Liver (tissue), 9 donors: ENCODE measurements around the gene CBLL1. TPM values are rescaled to one million over a fixed set of nuclear protein-coding genes. Genes with fewer than 3 reads are reported as not detected.

ENCODE experiments used
- DNase-seq: peaks from one replicate; pipeline ENCODE4 v3.0.0-alpha.2; 2017; ENCODE audit warnings: low spot score
- H3K27ac ChIP-seq, 2 donors: one replicate each; pipeline ENCODE4 v1.7.0; 2013; ENCODE audit warnings: inconsistent platforms in 2 of 2, low read length in 2 of 2, control low read depth in 1 of 2, low read depth in 1 of 2, mild to moderate bottlenecking in 1 of 2
- H3K27me3 ChIP-seq, 4 donors: one replicate each; pipeline versions ENCODE4 v1.6.1 to v1.7.0; 2013; ENCODE audit warnings: low read length in 3 of 4, inconsistent platforms in 1 of 4, mild to moderate bottlenecking in 1 of 4, moderate library complexity in 1 of 4; ENCODE audit not compliant: control insufficient read depth in 4 of 4, insufficient read depth in 4 of 4
- H3K36me3 ChIP-seq, 4 donors: one replicate each; pipeline versions ENCODE4 v1.6.1 to v1.7.0; 2013; ENCODE audit warnings: low read length in 3 of 4, mild to moderate bottlenecking in 3 of 4, low read depth in 1 of 4, moderate library complexity in 1 of 4; ENCODE audit not compliant: control insufficient read depth in 4 of 4, insufficient read depth in 3 of 4
- H3K4me1 ChIP-seq, 4 donors: one replicate each; pipeline versions ENCODE4 v1.6.1 to v1.7.0; 2013; ENCODE audit warnings: low read length in 3 of 4, mild to moderate bottlenecking in 3 of 4, moderate library complexity in 1 of 4; ENCODE audit not compliant: control insufficient read depth in 4 of 4, insufficient read depth in 4 of 4
- H3K4me3 ChIP-seq, 3 donors: one replicate each; pipeline versions ENCODE4 v1.6.1 to v1.7.0; 2013; ENCODE audit warnings: low read length in 3 of 3, control low read depth in 1 of 3, low read depth in 1 of 3, mild to moderate bottlenecking in 1 of 3
- H3K9ac ChIP-seq, 2 donors: one replicate each; pipeline ENCODE4 v1.7.0; 2013; ENCODE audit warnings: low read length in 2 of 2, mild to moderate bottlenecking in 2 of 2, moderate library complexity in 2 of 2, control low read depth in 1 of 2, low read depth in 1 of 2
- H3K9me3 ChIP-seq, 4 donors: one replicate each; pipeline versions ENCODE4 v1.6.1 to v1.7.0; 2013; ENCODE audit warnings: low read length in 3 of 4; ENCODE audit not compliant: control insufficient read depth in 4 of 4
- EGR1 ChIP-seq, 2 donors: IDR thresholded peaks; 2 replicates each; pipeline ENCODE4 v1.6.1; 2016 to 2018; ENCODE audit warnings: antibody characterized with exemption in 2 of 2, low read depth in 2 of 2
- FOXA1 ChIP-seq: IDR thresholded peaks from 2 replicates; pipeline ENCODE4 v1.6.1; 2016; ENCODE audit warnings: antibody characterized with exemption
- HNF4A ChIP-seq, 2 donors: conservative IDR thresholded peaks; 2 replicates each; pipeline ENCODE4 v1.6.1; 2016; ENCODE audit warnings: antibody characterized with exemption in 2 of 2, mild to moderate bottlenecking in 2 of 2
- HNF4G ChIP-seq: IDR thresholded peaks from 2 replicates; pipeline ENCODE4 v1.6.1; 2016; ENCODE audit warnings: antibody characterized with exemption
- NR2F2 ChIP-seq: IDR thresholded peaks from 2 replicates; pipeline ENCODE4 v1.6.1; 2016; ENCODE audit warnings: antibody characterized with exemption
- RAD21 ChIP-seq, 2 donors: IDR thresholded peaks; 2 replicates each; pipeline ENCODE4 v1.6.1; 2016; ENCODE audit warnings: antibody characterized with exemption in 2 of 2, mild to moderate bottlenecking in 2 of 2
- RXRA ChIP-seq, 2 donors: IDR thresholded peaks; 2 replicates each; pipeline ENCODE4 v1.6.1; 2017 to 2018; ENCODE audit warnings: antibody characterized with exemption in 2 of 2, mild to moderate bottlenecking in 1 of 2
- WGBS: extraction: QIAGEN DNeasy Blood & Tissue Kit; methylation state at CpG from one replicate; pipeline ENCODE4 v1.1.7; 2013; 5-methylcytosine and 5-hydroxymethylcytosine counted together
- polyA plus RNA-seq, 2 donors: library from polyadenylated mRNA; stranded (reverse) in 1 of 2; unstranded in 1 of 2; fragments of 200-250 nt in 1 of 2; fragments of >200 nt in 1 of 2; fragmentation: Nextera tagmentation in 1 of 2; extraction: Ambion mirVana in 1 of 2; gene quantifications; one replicate each; pipeline versions ENCODE4 v1.2.1 to v1.2.3, GENCODE V29; 2013 to 2015
- total RNA-seq, 2 donors: library from RNA; depleted of rRNA; stranded (reverse); fragments of >200 nt; gene quantifications; one replicate each; pipeline ENCODE4 v1.2.3, GENCODE V29; 2014
- TF ChIP-seq, protein P1 (sequence below): IDR thresholded peaks from 2 replicates; pipeline ENCODE4 v1.6.1; 2016; ENCODE audit warnings: antibody characterized with exemption, mild to moderate bottlenecking
- TF ChIP-seq, protein P2 (sequence below): fragments of 150-350 bp; IDR thresholded peaks from 2 replicates; pipeline ENCODE4 v1.5.1; 2017; ENCODE audit warnings: improper control_type of control experiment, low read depth, low read length; ENCODE audit not compliant: missing input control
- TF ChIP-seq, protein P3 (sequence below): IDR thresholded peaks from 2 replicates; pipeline ENCODE4 v1.6.1; 2016; ENCODE audit warnings: antibody characterized with exemption
- TF ChIP-seq, protein P4 (sequence below): IDR thresholded peaks from 2 replicates; pipeline ENCODE4 v1.6.1; 2016; ENCODE audit warnings: antibody characterized with exemption
- donor health status: healthy.
- donor health status: healthy.
- donor health status: healthy.
- donor health status: healthy.
- donor health status: healthy.

CBLL1 gene
- total and polyA plus RNA-seq, 4 donors: 5.2 to 17.0 (median 10.0) TPM

DNA sequence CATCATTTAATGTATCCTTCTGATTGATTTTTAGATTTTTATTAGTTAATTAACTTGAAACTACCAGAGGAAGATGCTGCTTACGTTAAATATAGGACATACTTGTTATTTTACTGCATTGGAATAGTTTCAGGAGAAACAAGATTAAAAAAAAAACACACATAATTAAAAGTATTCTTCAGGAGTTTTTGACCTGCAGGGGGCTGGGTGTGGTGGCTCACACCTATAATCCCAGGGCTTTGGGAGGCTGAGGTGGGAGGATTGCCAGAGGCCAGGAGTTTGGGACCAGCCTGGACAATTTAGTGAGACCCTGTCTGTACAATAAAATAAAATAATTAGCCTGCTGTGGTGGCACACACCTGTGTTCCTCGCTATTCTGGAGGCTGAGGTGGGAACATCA lies 10.7 kb downstream of the CBLL1 start:
- no peak overlapping the region for H3K9ac ChIP-seq
- TF ChIP-seq RAD21 (IDR thresholded peaks at IDR 0.05) (peak in 1 of 2 donors; percentile 51), HNF4G (no peak)
- no peaks in the 10 kb centered on the region for H3K9me3 ChIP-seq
- no peak for DNase-seq
- 98% methylated on average over 2 of the region's 2 CpGs for WGBS
- H3K4me3 ChIP-seq: no peak overlapping the region
- no peaks in the 10 kb centered on the region for H3K4me1 ChIP-seq
- H3K27ac ChIP-seq: no peak overlapping the region
- H3K27me3 ChIP-seq: no peaks in the 10 kb centered on the region
- H3K36me3 ChIP-seq: peaks cover 13 to 66% (median 55%) of the 10 kb centered on the region in 4 donors

DNA sequence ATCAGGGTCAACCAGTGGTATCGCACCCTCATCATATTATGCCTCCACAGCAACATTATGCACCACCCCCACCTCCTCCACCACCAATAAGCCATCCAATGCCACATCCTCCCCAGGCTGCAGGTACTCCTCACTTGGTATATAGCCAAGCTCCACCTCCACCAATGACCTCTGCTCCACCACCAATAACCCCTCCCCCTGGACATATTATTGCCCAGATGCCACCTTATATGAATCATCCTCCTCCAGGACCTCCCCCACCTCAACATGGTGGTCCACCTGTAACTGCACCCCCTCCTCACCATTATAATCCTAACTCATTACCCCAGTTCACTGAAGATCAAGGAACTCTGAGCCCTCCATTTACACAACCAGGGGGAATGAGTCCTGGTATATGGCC lies 14.7 kb downstream of the CBLL1 start:
- Histone ChIP-seq H3K27me3 (no peaks in the 10 kb centered on the region), H3K9me3 (no peaks in the 10 kb centered on the region), H3K4me3 (no peak overlapping the region), H3K4me1 (no peaks in the 10 kb centered on the region), H3K9ac (no peak overlapping the region), H3K36me3 (peaks cover 9 to 55% (median 40%) of the 10 kb centered on the region in 4 donors), H3K27ac (no peak overlapping the region)
- WGBS: 97% methylated on average over 1 of the region's 1 CpG
- no peak for DNase-seq
- TF ChIP-seq, protein P1, sequence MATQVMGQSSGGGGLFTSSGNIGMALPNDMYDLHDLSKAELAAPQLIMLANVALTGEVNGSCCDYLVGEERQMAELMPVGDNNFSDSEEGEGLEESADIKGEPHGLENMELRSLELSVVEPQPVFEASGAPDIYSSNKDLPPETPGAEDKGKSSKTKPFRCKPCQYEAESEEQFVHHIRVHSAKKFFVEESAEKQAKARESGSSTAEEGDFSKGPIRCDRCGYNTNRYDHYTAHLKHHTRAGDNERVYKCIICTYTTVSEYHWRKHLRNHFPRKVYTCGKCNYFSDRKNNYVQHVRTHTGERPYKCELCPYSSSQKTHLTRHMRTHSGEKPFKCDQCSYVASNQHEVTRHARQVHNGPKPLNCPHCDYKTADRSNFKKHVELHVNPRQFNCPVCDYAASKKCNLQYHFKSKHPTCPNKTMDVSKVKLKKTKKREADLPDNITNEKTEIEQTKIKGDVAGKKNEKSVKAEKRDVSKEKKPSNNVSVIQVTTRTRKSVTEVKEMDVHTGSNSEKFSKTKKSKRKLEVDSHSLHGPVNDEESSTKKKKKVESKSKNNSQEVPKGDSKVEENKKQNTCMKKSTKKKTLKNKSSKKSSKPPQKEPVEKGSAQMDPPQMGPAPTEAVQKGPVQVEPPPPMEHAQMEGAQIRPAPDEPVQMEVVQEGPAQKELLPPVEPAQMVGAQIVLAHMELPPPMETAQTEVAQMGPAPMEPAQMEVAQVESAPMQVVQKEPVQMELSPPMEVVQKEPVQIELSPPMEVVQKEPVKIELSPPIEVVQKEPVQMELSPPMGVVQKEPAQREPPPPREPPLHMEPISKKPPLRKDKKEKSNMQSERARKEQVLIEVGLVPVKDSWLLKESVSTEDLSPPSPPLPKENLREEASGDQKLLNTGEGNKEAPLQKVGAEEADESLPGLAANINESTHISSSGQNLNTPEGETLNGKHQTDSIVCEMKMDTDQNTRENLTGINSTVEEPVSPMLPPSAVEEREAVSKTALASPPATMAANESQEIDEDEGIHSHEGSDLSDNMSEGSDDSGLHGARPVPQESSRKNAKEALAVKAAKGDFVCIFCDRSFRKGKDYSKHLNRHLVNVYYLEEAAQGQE: no peak
- TF ChIP-seq, protein P2, sequence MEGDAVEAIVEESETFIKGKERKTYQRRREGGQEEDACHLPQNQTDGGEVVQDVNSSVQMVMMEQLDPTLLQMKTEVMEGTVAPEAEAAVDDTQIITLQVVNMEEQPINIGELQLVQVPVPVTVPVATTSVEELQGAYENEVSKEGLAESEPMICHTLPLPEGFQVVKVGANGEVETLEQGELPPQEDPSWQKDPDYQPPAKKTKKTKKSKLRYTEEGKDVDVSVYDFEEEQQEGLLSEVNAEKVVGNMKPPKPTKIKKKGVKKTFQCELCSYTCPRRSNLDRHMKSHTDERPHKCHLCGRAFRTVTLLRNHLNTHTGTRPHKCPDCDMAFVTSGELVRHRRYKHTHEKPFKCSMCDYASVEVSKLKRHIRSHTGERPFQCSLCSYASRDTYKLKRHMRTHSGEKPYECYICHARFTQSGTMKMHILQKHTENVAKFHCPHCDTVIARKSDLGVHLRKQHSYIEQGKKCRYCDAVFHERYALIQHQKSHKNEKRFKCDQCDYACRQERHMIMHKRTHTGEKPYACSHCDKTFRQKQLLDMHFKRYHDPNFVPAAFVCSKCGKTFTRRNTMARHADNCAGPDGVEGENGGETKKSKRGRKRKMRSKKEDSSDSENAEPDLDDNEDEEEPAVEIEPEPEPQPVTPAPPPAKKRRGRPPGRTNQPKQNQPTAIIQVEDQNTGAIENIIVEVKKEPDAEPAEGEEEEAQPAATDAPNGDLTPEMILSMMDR: no peak
- TF ChIP-seq RXRA (IDR thresholded peaks at IDR 0.05): no peak
- TF ChIP-seq, protein P3, sequence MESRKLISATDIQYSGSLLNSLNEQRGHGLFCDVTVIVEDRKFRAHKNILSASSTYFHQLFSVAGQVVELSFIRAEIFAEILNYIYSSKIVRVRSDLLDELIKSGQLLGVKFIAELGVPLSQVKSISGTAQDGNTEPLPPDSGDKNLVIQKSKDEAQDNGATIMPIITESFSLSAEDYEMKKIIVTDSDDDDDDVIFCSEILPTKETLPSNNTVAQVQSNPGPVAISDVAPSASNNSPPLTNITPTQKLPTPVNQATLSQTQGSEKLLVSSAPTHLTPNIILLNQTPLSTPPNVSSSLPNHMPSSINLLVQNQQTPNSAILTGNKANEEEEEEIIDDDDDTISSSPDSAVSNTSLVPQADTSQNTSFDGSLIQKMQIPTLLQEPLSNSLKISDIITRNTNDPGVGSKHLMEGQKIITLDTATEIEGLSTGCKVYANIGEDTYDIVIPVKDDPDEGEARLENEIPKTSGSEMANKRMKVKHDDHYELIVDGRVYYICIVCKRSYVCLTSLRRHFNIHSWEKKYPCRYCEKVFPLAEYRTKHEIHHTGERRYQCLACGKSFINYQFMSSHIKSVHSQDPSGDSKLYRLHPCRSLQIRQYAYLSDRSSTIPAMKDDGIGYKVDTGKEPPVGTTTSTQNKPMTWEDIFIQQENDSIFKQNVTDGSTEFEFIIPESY: no peak
- TF ChIP-seq, protein P4, sequence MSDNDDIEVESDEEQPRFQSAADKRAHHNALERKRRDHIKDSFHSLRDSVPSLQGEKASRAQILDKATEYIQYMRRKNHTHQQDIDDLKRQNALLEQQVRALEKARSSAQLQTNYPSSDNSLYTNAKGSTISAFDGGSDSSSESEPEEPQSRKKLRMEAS: no peak
- TF ChIP-seq EGR1 (IDR thresholded peaks at IDR 0.05; ENCODE audit: low read depth in 2 of 2): no peak
- TF ChIP-seq RAD21 (IDR thresholded peaks at IDR 0.05): no peak
- TF ChIP-seq NR2F2: no peak
- no peak for TF ChIP-seq HNF4A (conservative IDR thresholded peaks at IDR 0.05)
- no peak for TF ChIP-seq FOXA1
